K562 (cell line): Measurements from ENCODE around the gene THSD8. TPM values are rescaled to one million over a fixed set of nuclear protein-coding genes. Genes with fewer than 3 reads are reported as not detected.

Experiments used
- BRD4 ChIP-seq: fragments of 200-600 bp; sonication (generic); IDR thresholded peaks from 2 replicates; pipeline ENCODE4 v1.6.1; 2017; ENCODE audit warnings: inconsistent platforms
- CHD2 ChIP-seq: IDR thresholded peaks from 2 replicates; pipeline ENCODE4 v1.6.1; 2011; ENCODE audit warnings: low read depth, low read length
- CREB3L1 ChIP-seq: fragments of 450-650 bp; IDR thresholded peaks from 2 replicates; pipeline ENCODE4 v1.6.1; 2014; ENCODE audit warnings: low read depth, mild to moderate bottlenecking, moderate library complexity, borderline replicate concordance
- FOXK1 ChIP-seq: sonication (generic); formaldehyde crosslinking; IDR thresholded peaks from 2 replicates; pipeline ENCODE4 v1.8.0; 2022; ENCODE audit warnings: missing genetic modification reagents, mild to moderate bottlenecking, borderline replicate concordance
- GABPB1 ChIP-seq: sonication (generic); formaldehyde crosslinking; IDR thresholded peaks from 2 replicates; pipeline ENCODE4 v1.8.0; 2022; ENCODE audit warnings: mild to moderate bottlenecking, missing genetic modification reagents
- HDAC3 ChIP-seq: fragments of 450-650 bp; IDR thresholded peaks from 2 replicates; pipeline ENCODE4 v1.6.1; 2018; ENCODE audit warnings: borderline replicate concordance, mild to moderate bottlenecking, moderate library complexity; ENCODE audit not compliant: partially characterized antibody
- HOMEZ ChIP-seq: fragments of 250-450 bp; sonication (Bioruptor Pico); IDR thresholded peaks from 2 replicates; pipeline ENCODE4 v1.4.0; 2020; ENCODE audit warnings: mild to moderate bottlenecking, moderate library complexity
- LCOR ChIP-seq: sonication (generic); formaldehyde crosslinking; IDR thresholded peaks from 2 replicates; pipeline ENCODE4 v1.8.0; 2022; ENCODE audit warnings: mild to moderate bottlenecking, missing genetic modification reagents
- MLX ChIP-seq, 2 experiments: fragments of 450-650 bp in 1 of 2; sonication (generic) in 1 of 2; formaldehyde crosslinking; conservative IDR thresholded peaks; 2 replicates each; pipeline versions ENCODE4 v1.4.0 to v1.8.1; 2020 to 2022; ENCODE audit warnings: mild to moderate bottlenecking in 1 of 2, missing genetic modification reagents in 1 of 2
- NCOA4 ChIP-seq: fragments of 450-650 bp; IDR thresholded peaks from 2 replicates; pipeline ENCODE4 v1.6.1; 2018; ENCODE audit warnings: mild to moderate bottlenecking; ENCODE audit not compliant: partially characterized antibody
- NRF1 ChIP-seq, 2 experiments: fragments of 450-650 bp; IDR thresholded peaks in 1 of 2; conservative IDR thresholded peaks in 1 of 2; 2 replicates each; pipeline ENCODE4 v1.6.1; 2014; ENCODE audit warnings: mild to moderate bottlenecking in 2 of 2
- OTX1 ChIP-seq: fragments of 450-650 bp; formaldehyde crosslinking; IDR thresholded peaks from 2 replicates; pipeline ENCODE4 v1.4.0; 2022; ENCODE audit warnings: mild to moderate bottlenecking
- PCBP2 ChIP-seq: fragments of 200-400 bp; formaldehyde crosslinking; IDR thresholded peaks from 2 replicates; pipeline ENCODE4 v1.6.1; 2018; ENCODE audit warnings: low read length, low read depth, mild to moderate bottlenecking, moderate library complexity; ENCODE audit not compliant: poor library complexity, severe bottlenecking
- PTBP1 ChIP-seq: fragments of 200-400 bp; formaldehyde crosslinking; IDR thresholded peaks from 2 replicates; pipeline ENCODE4 v1.6.1; 2017; ENCODE audit warnings: low read depth, low read length
- SAFB ChIP-seq: fragments of 200-400 bp; formaldehyde crosslinking; IDR thresholded peaks from 2 replicates; pipeline ENCODE4 v1.6.1; 2017; ENCODE audit warnings: low read depth, low read length, borderline replicate concordance
- SPI1 ChIP-seq: IDR thresholded peaks from 2 replicates; pipeline ENCODE4 v1.6.1; 2011; ENCODE audit warnings: low read depth, low read length, control low read depth, borderline replicate concordance
- SRSF9 ChIP-seq: fragments of 200-400 bp; formaldehyde crosslinking; IDR thresholded peaks from 2 replicates; pipeline ENCODE4 v1.6.1; 2017; ENCODE audit warnings: low read depth, low read length, borderline replicate concordance
- STAT5A ChIP-seq: IDR thresholded peaks from 2 replicates; pipeline ENCODE4 v1.6.1; 2012; ENCODE audit warnings: low read length, inconsistent platforms, borderline replicate concordance
- TBL1XR1 ChIP-seq, 2 experiments: IDR thresholded peaks; 2 replicates each; pipeline ENCODE4 v1.6.1; 2012; ENCODE audit warnings: improper control_type of control experiment in 2 of 2, low read length in 2 of 2, mild to moderate bottlenecking in 1 of 2
- TCFL5 ChIP-seq: fragments of 250-450 bp; sonication (Bioruptor Pico); conservative IDR thresholded peaks from 2 replicates; pipeline ENCODE4 v1.6.1; 2021; ENCODE audit warnings: mild to moderate bottlenecking, moderate library complexity, matching md5 sums
- ZBTB5 ChIP-seq: fragments of 450-650 bp; IDR thresholded peaks from 2 replicates; pipeline ENCODE4 v1.6.1; 2017; ENCODE audit warnings: antibody characterized with exemption
- ZNF778 ChIP-seq: fragments of 450-650 bp; formaldehyde crosslinking; IDR thresholded peaks from 2 replicates; pipeline ENCODE4 v1.4.0; 2020; ENCODE audit warnings: mild to moderate bottlenecking, moderate library complexity
- polyA plus RNA-seq, 8 experiments: library from polyadenylated mRNA; depleted of rRNA in 4 of 8; stranded (reverse) in 5 of 8; unstranded in 3 of 8; fragments of >200 nt; fragmentation: Nextera tagmentation in 2 of 8; fragmentation: Illumina TruSeq in 1 of 8; extraction: Ambion mirVana in 2 of 8; extraction: Trizol in 1 of 8; gene quantifications; 2 replicates each; pipeline versions ENCODE4 v1.2.1 to v1.2.3, GENCODE V29; 2011 to 2014; ENCODE audit warnings: inconsistent platforms in 1 of 8, missing spikeins in 1 of 8
- total RNA-seq, 7 experiments: library from RNA; depleted of rRNA in 6 of 7; stranded (reverse); fragments of >200 nt in 6 of 7; fragmentation: Illumina TruSeq in 2 of 7; extraction: Trizol in 2 of 7; gene quantifications; 2 replicates each; pipeline versions ENCODE4 v1.2.1 to v1.2.3, GENCODE V29; 2011 to 2021; ENCODE audit warnings: low replicate concordance in 1 of 7

The THSD8 gene
- total and polyA plus RNA-seq, 9 of the 15 experiments (the other 6 are each of a cell fraction or from before 2014, with no cell fraction given) = 8.4 to 42.4 (median 19.9) TPM; not detected in 2

- TF ChIP-seq SRSF9 (no peak), SAFB (no peak), NRF1 (conservative IDR thresholded peaks at IDR 0.05 in 1 of 2, IDR thresholded peaks at IDR 0.05 in 1 of 2) (peak; percentile 82 to 87), STAT5A (no peak), CREB3L1 (no peak), PTBP1 (no peak), NCOA4 (no peak), ZNF778 (CRISPR knock-in tag) (no peak), GABPB1 (peak; percentile 78), CHD2 (peak; percentile 54; the same call in 1 of the 2 replicates), BRD4 (no peak), TCFL5 (CRISPR knock-in tag) (no peak), LCOR (CRISPR knock-in tag) (no peak), HDAC3 (no peak), SPI1 (no peak; the same call in 1 of the 2 replicates), OTX1 (CRISPR knock-in tag) (no peak), FOXK1 (CRISPR knock-in tag) (no peak), TBL1XR1 (IDR thresholded peaks at IDR 0.05; ENCODE audit: low read length in 2 of 2) (no peak), PCBP2 (no peak), ZBTB5 (no peak), MLX (CRISPR knock-in tag; conservative IDR thresholded peaks at IDR 0.05) (no peak), HOMEZ (CRISPR knock-in tag) (no peak)
Observed at GRCh38 chr19:12847159-12848139, 45.6 kb downstream of the THSD8 start (continued).
